CD1c-positive myeloid dendritic cell (primary cell): ENCODE measurements around the gene LONRF2.

Experiments
- DNase-seq: peaks from one replicate; pipeline ENCODE4 v3.0.0-alpha.2; 2016; ENCODE audit errors: extremely low spot score

LONRF2 gene

DNA sequence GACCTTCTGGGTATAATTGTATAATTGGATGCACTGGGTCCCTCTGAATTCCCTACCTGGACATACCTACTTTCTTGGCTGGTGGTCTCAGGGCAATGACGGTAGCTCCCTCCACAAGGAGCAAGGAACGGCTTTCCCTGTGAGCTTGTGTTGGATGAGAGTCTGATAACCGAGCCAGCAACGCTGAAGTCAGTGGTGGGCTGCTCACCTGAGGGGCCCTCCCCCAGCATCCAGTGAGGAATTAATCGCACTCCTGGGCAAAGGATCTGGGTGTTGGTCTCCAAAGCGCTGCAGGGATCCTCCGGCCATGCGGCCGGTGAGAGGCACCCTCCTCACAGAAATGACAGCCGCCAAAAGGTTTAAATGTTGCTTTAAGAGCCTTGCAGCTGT, 47.1 kb downstream of the LONRF2 start:
- DNase-seq: no peak

DNA sequence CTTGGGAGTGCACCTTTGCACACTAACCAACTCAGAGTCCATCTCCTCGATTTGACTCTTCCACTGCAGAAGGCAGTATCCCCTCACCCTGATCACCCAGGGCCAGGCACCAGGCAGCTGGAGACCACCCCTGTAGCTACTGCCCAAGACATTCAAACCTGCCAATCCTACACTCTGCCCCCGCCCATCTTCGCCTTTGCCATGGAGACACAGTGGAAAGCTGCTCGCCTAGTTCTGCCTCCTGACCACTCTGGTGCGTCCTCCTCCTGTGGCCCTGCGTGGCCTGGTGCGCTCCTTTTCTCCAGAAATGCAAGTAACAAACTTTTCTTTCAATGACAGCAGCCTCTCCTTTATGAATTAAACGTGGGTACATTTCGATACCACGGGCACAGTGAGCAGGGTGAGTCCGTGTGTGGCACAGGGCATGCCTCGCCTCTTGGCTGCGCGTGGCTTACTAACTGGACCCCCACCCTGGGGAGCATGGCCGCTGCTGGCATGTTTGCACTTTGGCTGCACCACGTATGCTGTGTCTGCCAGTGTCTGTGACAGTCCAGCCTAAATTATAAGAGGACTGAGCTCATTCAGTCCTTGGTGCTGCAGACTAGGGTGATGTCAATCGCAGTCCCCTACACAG, 47.6 kb downstream of the LONRF2 start:
- DNase-seq: no peak

DNA sequence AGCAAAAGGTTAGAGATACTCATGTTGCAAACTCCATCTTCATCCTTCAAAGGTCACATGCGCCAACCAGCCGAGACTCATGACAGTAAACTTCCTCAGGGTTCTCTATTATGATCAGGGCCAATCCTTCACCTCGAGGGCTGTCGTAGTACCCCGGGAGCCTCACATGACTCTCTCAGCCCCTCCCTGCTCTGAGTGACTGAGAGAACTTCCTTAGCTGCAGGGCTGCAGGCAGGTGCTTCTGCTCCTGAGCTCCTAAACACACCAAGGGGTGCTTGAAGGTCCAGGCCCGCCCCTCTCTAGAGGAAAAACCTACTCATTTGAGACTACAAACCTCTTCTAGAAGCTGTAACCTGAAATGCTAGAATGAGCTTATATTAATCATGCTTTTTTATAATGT, 48.2 kb downstream of the LONRF2 start:
- no peak for DNase-seq

DNA sequence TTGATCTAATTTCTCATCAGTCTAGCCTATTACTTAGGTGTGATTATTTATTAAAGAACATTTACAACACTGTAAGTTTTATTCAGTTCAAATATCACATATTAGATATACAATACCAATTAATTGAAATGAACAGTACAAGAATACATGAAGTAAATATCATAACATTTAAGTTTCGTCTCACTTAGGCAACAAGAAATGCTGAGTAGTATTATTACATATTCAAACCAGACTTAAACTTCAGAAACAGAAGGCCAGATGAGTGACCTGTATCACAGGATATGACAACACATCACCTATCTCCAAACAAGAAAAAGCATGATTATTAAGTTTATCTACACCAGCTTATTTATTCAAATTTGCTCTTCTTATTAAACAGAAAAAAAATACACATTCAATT, 48.9 kb downstream of the LONRF2 start:
- no peak for DNase-seq

DNA sequence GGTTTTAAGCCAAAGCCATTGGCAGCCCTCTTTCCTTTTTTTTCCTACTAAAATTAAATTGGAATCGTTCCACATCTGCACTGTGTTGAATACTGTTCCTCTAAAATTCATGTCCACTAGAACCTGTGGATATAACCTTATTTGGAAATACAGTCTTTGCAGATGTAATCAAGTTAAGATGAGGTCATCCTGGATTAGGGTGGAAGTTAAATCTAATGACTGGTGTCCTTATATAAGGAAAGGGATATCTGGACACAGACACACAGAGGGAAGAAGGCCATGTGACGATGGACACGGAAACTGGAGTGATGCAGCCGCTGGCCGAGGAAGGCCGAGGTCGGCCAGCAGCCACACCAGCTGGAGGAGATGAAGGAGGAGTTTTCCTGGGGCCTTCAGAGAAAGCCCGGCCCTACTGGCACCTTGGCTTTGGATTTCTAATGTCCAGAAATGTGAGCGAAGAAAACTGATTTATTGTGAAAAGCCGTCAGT, 49.4 kb downstream of the LONRF2 start:
- DNase-seq: no peak

DNA sequence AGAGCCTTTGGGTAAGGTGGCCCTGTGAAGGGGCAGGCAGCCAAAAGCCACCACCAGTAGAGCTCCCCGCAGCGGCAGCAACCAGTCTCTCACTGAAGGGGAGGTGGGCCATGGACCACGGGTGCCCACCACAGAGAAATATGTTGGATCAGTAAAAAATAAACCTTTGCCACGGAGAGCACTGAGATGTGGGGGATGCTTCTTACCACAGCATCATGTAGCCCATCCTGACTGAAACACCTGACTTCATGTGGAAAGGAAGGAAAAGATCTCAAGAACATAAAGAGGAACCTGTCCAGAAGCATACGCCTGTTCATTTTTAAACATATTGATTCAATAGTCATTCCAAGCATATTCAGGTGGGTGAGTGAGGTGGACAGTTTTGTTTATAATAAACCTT, 51.1 kb downstream of the LONRF2 start:
- no peak for DNase-seq

DNA sequence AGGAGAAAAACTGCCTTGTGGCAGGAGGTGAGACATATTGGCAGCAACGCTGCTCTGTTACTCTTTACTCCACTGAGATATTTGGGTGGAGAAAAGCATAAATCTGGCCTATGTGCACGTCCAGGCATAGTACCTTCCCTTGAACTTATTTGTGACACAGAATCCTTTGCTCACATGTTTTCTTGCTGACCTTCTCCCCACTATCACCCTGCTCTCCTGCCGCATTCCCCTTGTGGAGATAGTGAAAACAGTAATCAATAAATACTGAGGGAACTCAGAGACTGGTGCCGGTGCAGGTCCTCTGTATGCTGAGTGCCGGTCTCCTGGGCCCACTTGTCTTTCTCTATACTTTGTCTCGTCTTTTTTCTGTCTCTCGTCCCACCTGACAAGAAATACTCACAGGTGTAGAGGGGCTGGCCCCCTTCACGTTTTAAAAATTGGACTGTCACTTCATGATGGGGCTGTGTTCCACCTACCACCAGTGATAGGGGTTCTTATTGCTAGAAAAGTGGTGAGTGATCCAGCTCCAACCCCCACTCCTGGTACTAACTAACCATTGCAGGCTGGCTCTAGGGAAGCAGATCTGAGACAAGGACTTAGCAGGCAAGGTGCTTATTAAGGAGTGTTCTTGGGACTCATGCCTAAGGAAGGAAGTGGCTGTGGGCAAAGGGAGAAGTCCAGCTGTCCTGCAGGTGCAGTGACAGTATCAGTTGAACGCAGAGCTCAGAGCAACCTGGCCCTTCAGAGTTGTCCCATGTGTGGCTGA, 51.7 kb downstream of the LONRF2 start:
- no peak for DNase-seq

DNA sequence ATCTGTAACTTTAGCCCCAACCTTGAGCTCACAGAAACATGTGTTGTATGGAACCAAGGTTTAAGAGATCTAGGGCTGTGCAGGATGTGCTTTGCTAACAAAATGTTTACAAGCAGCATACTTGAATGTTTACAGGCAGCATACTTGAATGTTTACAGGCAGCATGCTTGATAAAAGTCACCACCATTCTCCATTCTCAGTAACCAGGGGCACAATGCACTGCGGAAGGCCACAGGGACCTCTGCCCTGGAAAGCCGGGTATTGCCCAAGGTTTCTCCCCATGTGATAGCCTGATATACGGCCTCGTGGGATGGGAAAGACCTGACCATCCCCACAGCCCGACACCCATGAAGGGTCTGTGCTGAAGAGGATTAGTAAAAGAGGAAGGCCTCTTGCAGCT, 52.4 kb downstream of the LONRF2 start:
- DNase-seq: no peak

DNA sequence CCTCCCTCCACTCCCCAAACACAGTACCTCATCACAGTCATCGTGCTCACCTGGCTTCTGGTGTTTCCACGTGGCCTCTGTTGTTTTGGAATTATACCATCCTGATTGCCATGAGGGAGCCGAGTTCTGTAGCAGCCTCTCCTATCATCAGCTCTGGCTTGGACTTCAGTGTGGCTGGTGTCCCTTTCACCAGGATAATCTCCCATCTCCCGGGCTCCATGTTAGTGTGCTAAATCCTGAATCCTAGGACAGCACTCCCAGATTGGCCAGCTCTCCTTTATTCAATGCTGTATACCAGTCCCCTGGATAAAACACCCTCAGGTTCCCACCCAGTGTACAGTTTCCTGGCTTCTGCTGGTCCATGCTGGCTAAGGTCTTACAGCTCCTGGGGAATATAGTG, 53.3 kb downstream of the LONRF2 start:
- DNase-seq: no peak

DNA sequence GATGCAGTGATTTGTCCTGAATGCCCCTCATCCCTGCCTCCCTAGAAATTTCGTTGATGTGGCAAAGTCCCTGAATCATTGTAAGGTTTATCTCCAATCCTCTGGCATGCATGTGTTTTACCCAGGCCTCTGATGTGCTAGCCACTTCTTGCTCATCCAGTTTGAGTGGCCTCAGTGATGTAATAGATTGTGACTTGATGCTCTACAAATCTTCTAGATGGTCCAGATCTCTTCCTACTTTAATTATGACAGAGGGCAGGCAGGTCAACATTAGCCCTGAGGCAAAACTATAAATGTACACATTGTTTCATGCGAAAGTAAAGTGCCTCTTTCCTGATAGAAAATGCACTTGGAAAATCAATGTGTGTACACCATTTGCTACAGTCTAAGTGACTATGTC, 54.5 kb downstream of the LONRF2 start:
- DNase-seq: no peak

DNA sequence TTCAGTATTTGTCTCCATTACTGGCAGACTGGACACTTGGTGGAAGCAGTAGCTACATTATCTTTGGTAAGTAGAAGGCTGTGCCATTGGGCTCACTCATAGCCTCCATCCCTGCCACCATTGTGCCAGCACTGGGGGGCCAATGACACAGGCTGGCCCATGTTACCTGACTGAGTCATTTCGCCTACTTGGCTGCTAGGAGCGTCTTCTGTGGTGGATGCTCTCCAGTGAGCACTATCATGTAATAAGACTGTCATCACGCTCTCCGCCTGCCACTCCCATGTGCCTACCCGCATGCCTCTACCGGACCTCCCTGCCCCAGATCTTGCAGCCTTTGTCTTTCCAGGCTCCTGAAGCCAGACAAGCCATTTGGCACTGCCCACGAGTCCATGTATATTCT, 56.2 kb downstream of the LONRF2 start:
- DNase-seq: no peak

DNA sequence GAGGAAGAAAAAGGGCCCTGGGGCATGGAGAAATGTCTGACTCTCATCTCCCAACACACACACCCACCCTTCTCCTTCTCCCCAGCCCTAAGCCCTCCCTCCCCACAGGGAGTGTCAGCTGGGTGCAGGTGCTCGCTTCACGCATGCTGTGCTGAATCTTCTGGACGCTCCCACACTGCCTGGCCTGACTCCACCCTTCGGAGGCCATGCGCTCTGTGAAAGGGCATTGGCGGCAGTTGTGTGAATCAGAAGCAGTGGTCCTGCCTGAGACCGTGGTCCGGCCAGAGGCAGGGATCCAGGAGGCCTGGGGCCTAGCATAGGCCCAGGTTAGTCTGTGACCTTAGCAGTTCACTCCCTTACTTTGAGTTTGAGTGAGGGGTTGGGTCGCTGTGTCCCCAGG, 57.1 kb downstream of the LONRF2 start:
- DNase-seq: no peak

DNA sequence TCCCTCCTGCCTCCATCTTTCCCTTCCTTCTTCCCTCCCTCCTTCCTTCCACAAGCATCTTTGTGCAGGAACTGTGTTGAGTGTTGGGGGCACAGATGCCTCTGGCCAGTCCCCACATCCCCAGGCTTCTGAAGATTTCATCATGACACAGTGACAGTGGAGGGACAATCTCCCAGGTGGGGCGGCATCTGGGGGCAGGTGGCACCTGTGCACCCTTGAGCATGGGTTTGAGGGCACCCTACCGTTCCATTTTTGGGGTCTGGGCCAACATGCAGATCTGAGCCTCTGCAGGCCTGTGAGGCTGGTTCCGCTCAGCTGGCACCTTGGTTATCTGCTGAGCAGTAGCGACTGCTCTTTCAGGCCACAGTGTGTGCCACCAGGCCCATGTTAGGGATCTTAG, 57.6 kb downstream of the LONRF2 start:
- DNase-seq: no peak

DNA sequence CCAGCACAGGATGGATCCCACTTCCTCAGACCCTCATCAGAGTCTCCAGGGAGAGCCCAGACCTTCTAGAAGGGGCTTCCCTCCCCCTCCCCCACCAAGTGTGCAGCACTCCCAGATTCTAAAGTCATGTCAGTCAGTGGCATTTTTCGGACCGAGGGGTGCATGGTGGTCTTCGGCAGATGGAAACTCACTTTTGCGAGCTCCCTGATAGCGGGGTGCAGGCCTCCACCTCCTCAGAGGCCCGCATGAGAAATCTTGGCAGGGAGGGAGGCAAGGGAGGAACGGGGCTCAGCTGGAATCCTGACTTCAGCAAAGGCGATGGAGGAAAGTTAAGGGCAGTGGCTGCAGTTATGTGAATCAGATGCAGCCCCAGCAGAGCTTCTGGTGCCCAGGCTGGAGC, 58.2 kb downstream of the LONRF2 start:
- DNase-seq: no peak

DNA sequence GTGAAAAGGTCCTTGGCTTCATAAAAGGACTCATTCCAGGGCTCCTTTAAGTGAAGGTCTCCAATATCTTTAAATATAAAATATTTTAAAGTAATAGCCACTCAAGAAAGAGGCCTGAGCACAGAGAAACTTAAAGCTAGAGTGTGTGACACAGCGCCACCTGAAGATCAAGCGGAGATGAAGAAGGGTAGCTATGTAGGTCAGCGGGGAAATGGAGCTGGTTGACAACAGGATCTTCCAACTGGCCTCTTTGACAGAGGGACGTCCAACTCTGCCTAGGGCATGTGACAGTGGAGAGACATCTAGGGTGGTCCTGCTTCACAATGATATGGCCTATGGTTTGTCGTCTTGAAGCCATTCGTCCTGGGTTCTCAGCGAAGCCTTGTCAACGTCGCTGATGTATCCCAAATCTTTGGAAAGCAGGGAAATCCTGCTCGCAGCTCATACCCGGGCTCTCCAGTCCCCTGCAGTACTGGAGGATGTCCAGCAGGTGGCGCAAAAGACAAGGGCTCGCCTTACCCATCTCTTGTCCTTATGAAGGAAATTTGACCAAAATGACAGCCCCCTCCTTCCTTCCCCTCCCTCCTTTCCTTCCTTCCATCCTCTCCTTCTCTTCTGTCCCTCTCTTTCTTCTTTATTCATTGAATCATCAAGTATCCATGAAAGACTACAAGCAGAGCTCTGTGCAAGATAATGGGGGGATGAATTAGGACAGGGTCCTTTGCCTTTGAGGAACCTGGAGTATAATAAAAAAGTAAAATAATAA, 59.6 kb downstream of the LONRF2 start:
- peak; percentile 66 for DNase-seq

DNA sequence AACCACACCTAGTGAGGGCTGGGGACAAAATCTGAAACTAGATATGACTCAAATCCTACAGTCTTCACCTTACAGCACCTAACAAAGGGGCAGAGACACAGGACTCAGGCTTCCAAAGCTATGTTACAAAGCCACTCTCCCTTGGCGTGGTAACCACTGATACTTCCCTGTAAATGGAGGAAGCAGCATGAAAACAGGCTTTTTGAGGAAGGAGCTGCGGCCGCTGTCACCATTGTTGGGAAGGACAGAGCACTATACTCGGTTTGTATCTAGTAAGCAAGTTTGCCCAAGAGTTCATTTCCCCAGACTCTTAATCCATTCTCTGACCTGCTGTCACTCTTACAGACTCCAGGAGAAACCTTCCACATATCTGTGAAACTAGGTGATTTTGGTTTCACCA, 60.3 kb downstream of the LONRF2 start:
- DNase-seq: peak; percentile 74

DNA sequence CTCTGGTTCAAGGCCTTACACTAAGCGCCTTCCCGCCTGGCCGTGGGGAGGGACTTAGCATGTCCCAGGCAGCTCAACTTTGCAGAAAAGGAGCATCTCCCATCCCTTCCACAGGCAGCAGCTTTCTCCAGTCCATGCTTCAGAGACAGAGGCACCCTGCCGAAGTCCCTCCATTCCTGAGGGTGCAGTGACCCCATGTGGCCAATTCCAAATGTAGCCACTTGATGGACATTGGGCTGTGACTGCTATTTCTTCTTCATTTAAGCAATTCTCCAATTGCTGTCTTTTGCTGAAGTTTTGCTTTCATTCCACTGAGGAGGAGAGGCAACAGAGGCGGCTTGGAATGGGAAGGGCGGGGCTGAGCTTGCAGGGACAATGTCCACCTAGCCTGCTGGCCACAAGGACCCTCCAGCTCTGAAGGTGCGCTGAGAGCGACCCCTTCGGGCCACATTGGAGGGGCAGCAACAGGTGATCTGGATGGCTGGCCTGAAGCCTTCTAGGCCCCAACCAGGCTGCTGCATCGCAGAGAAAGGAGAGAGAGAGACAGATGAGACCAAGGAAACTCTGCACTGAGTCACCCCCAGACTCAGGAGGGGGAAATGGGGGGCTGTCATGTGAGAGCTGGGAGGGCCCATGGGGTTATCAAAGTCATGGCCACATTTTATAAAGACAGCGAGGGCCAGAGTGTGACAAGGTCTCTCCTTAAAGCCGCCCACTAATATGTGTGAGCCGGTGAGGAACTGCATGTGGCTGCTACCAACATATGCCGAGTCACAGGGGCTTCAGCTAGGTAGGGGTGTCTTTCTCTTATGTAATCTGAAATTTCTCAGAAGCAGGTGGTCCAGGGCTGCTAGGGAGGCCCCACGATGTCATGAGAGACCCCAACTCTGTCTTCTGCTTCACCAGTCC, 61.3 kb downstream of the LONRF2 start:
- peak; percentile 45 for DNase-seq

DNA sequence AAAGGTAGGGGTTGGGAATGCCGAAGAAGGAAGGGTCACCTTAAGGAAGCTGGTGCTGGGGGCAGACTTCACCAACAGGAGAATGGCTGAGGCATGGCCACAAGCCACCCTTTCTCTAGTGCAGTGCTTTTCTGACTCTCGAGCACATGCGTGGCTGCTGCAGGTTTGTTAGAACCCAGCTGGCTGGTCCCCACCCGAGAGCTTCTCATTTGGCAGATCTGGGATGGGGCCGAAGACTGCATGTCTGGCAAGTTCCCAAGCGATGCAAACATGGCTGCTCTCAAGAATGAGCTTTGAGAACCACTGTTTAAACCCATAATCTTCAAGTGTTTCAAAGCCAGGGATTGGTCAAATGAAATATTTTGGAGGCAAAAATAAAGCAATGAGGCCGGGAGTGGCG, 63.2 kb downstream of the LONRF2 start:
- no peak for DNase-seq

DNA sequence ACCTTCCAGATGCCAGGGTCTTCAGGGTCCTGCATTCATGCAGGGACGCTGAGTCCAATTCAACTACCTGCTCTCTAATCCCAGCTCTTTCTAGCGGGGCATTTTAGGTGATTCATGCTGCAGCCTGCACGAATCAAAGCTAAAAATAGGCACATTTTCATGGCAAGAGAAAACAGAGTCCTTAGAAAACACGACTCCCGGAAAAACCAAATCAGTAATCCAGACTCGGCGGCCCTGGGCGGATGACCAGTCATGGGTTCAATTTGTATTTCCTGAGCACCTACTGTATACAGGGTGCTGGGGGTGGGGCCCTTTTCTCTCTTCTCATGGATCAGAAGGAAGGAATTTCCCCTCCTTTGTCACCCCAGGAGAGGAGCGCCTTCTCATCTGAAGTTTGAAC, 64.4 kb downstream of the LONRF2 start:
- no peak for DNase-seq

DNA sequence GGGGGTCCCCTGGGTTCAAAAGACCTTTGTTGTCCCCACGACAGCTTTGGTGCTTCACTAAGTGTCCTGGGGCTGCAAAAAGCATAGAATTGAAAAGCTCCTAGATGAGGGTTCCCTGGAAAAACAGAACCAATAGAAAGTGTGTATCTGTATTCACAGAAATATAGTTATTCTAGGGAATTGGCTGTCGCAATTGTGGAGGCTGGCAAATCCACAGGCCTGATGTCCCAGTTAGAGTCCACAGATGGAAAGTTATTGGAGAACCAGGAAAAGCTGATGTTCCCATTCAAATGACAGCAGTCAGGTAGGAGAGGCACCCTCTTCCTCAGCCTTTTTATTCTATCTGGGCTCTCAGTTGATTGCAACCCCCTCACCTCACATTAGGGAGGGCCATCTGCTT, 65.5 kb downstream of the LONRF2 start:
- no peak for DNase-seq

DNA sequence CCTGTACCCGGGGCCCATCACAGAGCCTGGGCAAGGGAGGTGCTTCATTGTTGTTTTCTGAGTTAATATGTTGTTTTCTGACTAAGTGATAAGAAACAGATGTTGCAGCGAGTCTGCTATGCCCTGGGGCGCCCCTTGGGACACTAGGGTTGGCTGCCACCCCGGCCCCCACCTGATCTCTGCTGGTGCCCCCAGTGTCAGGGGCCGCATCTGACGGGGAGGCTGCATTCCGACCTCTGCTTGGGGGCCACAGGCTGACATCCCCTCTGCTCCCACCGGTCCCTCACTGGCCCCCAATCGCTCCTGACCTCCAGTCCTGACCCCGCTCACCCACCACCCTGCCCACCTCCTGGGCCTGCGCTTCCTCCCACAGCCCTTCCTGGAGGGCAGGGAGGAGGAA, 65.9 kb downstream of the LONRF2 start:
- no peak for DNase-seq
